A549 (cell line): Measurements from ENCODE around the gene CD209.
"Not testable (repeated sequence)": the region's sequence is repeated elsewhere in the genome, so short reads cannot be mapped to it uniquely, and the experiment has no call there.

ENCODE experiments used
- CBX8 ChIP-seq: fragments of 200-600 bp; sonication (generic); IDR thresholded peaks from 2 replicates; pipeline ENCODE4 v1.6.1; 2016
- CHD2 ChIP-seq: fragments of 150-350 bp; IDR thresholded peaks from 2 replicates; pipeline ENCODE4 v1.6.1; 2014; ENCODE audit warnings: low read length; ENCODE audit not compliant: partially characterized antibody
- CHD4 ChIP-seq: fragments of 200-600 bp; sonication (generic); IDR thresholded peaks from 2 replicates; pipeline ENCODE4 v1.6.1; 2016; ENCODE audit warnings: antibody characterized with exemption, mild to moderate bottlenecking, borderline replicate concordance
- CTCF ChIP-seq: fragments of >200 bp; sonication (Bioruptor Twin); formaldehyde crosslinking; IDR thresholded peaks from 3 replicates; pipeline ENCODE4 v1.5.1; 2016
- EHMT2 ChIP-seq: fragments of 200-600 bp; sonication (generic); IDR thresholded peaks from 2 replicates; pipeline ENCODE4 v1.6.1; 2016; ENCODE audit warnings: antibody characterized with exemption, low read depth, mild to moderate bottlenecking, moderate library complexity
- EP300 ChIP-seq, 2 experiments: fragments of >200 bp; sonication (Bioruptor Twin); formaldehyde crosslinking; IDR thresholded peaks; 2 replicates in 1 of 2; 3 replicates in 1 of 2; pipeline ENCODE4 v1.6.1; 2016 to 2017
- POLR2A ChIP-seq: IDR thresholded peaks from 2 replicates; pipeline ENCODE4 v1.6.1; 2012; ENCODE audit warnings: mild to moderate bottlenecking, low read length
- RARB ChIP-seq: fragments of 250-450 bp; sonication (Bioruptor Pico); IDR thresholded peaks from 2 replicates; pipeline ENCODE4 v1.8.0; 2021; ENCODE audit warnings: mild to moderate bottlenecking, moderate library complexity
- ZSCAN20 ChIP-seq: fragments of 250-450 bp; sonication (Bioruptor Pico); IDR thresholded peaks from 2 replicates; pipeline ENCODE4 v1.8.0; 2022; ENCODE audit warnings: mild to moderate bottlenecking, moderate library complexity
- TF ChIP-seq, protein P1 (sequence below): IDR thresholded peaks from 2 replicates; pipeline ENCODE4 v1.6.1; 2012
- TF ChIP-seq, protein P2 (sequence below): IDR thresholded peaks from 2 replicates; pipeline ENCODE4 v1.6.1; 2012

- TF ChIP-seq CTCF; POLR2A; CHD4; RARB; ZSCAN20 (CRISPR knock-in tag); CHD2; EP300 (IDR thresholded peaks at IDR 0.05); EHMT2; CBX8: not testable (repeated sequence)
- TF ChIP-seq, protein P1, sequence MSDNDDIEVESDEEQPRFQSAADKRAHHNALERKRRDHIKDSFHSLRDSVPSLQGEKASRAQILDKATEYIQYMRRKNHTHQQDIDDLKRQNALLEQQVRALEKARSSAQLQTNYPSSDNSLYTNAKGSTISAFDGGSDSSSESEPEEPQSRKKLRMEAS: not testable (repeated sequence)
- TF ChIP-seq, protein P2, sequence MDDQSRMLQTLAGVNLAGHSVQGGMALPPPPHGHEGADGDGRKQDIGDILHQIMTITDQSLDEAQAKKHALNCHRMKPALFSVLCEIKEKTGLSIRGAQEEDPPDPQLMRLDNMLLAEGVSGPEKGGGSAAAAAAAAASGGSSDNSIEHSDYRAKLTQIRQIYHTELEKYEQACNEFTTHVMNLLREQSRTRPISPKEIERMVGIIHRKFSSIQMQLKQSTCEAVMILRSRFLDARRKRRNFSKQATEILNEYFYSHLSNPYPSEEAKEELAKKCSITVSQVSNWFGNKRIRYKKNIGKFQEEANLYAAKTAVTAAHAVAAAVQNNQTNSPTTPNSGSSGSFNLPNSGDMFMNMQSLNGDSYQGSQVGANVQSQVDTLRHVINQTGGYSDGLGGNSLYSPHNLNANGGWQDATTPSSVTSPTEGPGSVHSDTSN: not testable (repeated sequence)
These were observed 45.4 kb upstream of the CD209 start for GRCh38 chr19:7792701-7793100.
